GM23338 (cell line): ENCODE data around the gene TCF3.

ENCODE experiments used
- CREB1 ChIP-seq: fragments of 250-450 bp; sonication (Bioruptor Pico); IDR thresholded peaks from 2 replicates; pipeline ENCODE4 v1.5.0; 2020; ENCODE audit warnings: low read depth, mild to moderate bottlenecking, moderate library complexity
- CTCF ChIP-seq, 2 experiments: fragments of 200-600 bp in 1 of 2; sonication (generic) in 1 of 2; conservative IDR thresholded peaks; 2 replicates each; pipeline versions ENCODE4 v1.5.1 to v1.6.1; 2016 to 2017; ENCODE audit warnings: antibody characterized with exemption in 2 of 2, low read depth in 2 of 2, mild to moderate bottlenecking in 2 of 2, moderate library complexity in 1 of 2
- ETS1 ChIP-seq: IDR thresholded peaks from 2 replicates; pipeline ENCODE4 v1.6.1; 2016; ENCODE audit warnings: antibody characterized with exemption
- EZH2 ChIP-seq: fragments of 200-600 bp; sonication (generic); IDR thresholded peaks from one replicate; pipeline ENCODE4 v1.8.0; 2017; ENCODE audit warnings: antibody characterized with exemption, mild to moderate bottlenecking, low read depth; ENCODE audit not compliant: unreplicated experiment
- EZH2phosphoT487 ChIP-seq: fragments of 200-600 bp; sonication (generic); IDR thresholded peaks from one replicate; pipeline ENCODE4 v1.8.1; 2018; ENCODE audit warnings: antibody characterized with exemption; ENCODE audit not compliant: unreplicated experiment
- JUNB ChIP-seq: IDR thresholded peaks from one replicate; pipeline ENCODE4 v1.6.1; 2016; ENCODE audit warnings: antibody characterized with exemption; ENCODE audit not compliant: unreplicated experiment
- NANOG ChIP-seq: IDR thresholded peaks from 2 replicates; pipeline ENCODE4 v1.6.1; 2016; ENCODE audit warnings: antibody characterized with exemption, borderline replicate concordance
- POLR2AphosphoS5 ChIP-seq: IDR thresholded peaks from 2 replicates; pipeline ENCODE4 v1.6.1; 2016; ENCODE audit warnings: antibody characterized with exemption, low read depth
- REST ChIP-seq: IDR thresholded peaks from one replicate; pipeline ENCODE4 v1.6.1; 2018; ENCODE audit warnings: antibody characterized with exemption; ENCODE audit not compliant: unreplicated experiment
- STAT1 ChIP-seq: IDR thresholded peaks from one replicate; pipeline ENCODE4 v1.6.1; 2016; ENCODE audit warnings: antibody characterized with exemption; ENCODE audit not compliant: unreplicated experiment
- ZNF114 ChIP-seq: fragments of 250-450 bp; sonication (Bioruptor Pico); IDR thresholded peaks from 2 replicates; pipeline ENCODE4 v1.5.0; 2020; ENCODE audit warnings: mild to moderate bottlenecking, moderate library complexity
- ZNF331 ChIP-seq: fragments of 250-450 bp; sonication (Bioruptor Pico); IDR thresholded peaks from 2 replicates; pipeline ENCODE4 v1.5.0; 2020; ENCODE audit warnings: low read depth, mild to moderate bottlenecking, moderate library complexity
- ZNF462 ChIP-seq: fragments of 250-450 bp; sonication (Bioruptor Pico); IDR thresholded peaks from 2 replicates; pipeline ENCODE4 v1.5.0; 2020; ENCODE audit warnings: mild to moderate bottlenecking, moderate library complexity

- TF ChIP-seq EZH2 (no peak), ZNF331 (CRISPR knock-in tag) (no peak), CTCF (conservative IDR thresholded peaks at IDR 0.05; ENCODE audit: low read depth in 2 of 2) (no peak), POLR2AphosphoS5 (no peak), ZNF114 (no peak), STAT1 (no peak), EZH2phosphoT487 (no peak), CREB1 (CRISPR knock-in tag) (no peak), REST (no peak), JUNB (no peak), ETS1 (no peak), ZNF462 (CRISPR knock-in tag) (no peak), NANOG (no peak)
Observed at GRCh38 chr19:1579222-1579621, 73.2 kb downstream of the TCF3 start.
